Choroid plexus epithelial cell (primary cell): ENCODE measurements around the gene GRPEL2.

ENCODE experiments used
- DNase-seq: peaks from one replicate; pipeline ENCODE4 v3.0.0-alpha.2; 2010; ENCODE audit warnings: low read depth
- H3K4me3 ChIP-seq: 2 replicates; pipeline ENCODE4 v1.5.1; 2011; ENCODE audit warnings: low read depth, mild to moderate bottlenecking, control low read depth, low read length, moderate library complexity
- CTCF ChIP-seq: conservative IDR thresholded peaks from 2 replicates; pipeline ENCODE4 v1.5.1; 2011; ENCODE audit warnings: low read depth, mild to moderate bottlenecking, control low read depth, inconsistent platforms, low read length, moderate library complexity

The GRPEL2 gene

GRCh38 chr5:149379818-149380374 is 34.6 kb downstream of the GRPEL2 start:
- TF ChIP-seq CTCF = no peak
- H3K4me3 ChIP-seq = no peak overlapping the region
- no peak for DNase-seq

GRCh38 chr5:149380466-149381121 is 35.3 kb downstream of the GRPEL2 start:
- no peak for TF ChIP-seq CTCF
- no peak overlapping the region for H3K4me3 ChIP-seq
- no peak for DNase-seq

GRCh38 chr5:149381261-149381985 is 36.1 kb downstream of the GRPEL2 start:
- TF ChIP-seq CTCF = no peak
- DNase-seq = no peak
- H3K4me3 ChIP-seq = no peak overlapping the region

GRCh38 chr5:149381986-149382338 is 36.7 kb downstream of the GRPEL2 start:
- TF ChIP-seq CTCF = peak; percentile 96
- peak; percentile 79 for DNase-seq
- H3K4me3 ChIP-seq = no peak overlapping the region

- no peak overlapping the region for H3K4me3 ChIP-seq
- no peak for DNase-seq
- no peak for TF ChIP-seq CTCF
Measured at GRCh38 chr5:149382517-149383220, 37.4 kb downstream of the GRPEL2 start.

GRCh38 chr5:149383399-149383798 is 38.1 kb downstream of the GRPEL2 start:
- no peak for TF ChIP-seq CTCF
- no peak overlapping the region for H3K4me3 ChIP-seq
- no peak for DNase-seq
